H1 (cell line): ENCODE results near the gene SPRR2B. TPM values are rescaled to one million over a fixed set of nuclear protein-coding genes. Genes with fewer than 3 reads are reported as not detected.
A peak's percentile ranks its signal among the peaks of the same experiment; 100 is the strongest.

Source experiments
- CTCF ChIA-PET: fragments of 300-600 bp; sonication (Branson Sonifier 250); formaldehyde crosslinking; loops from one replicate; lab custom pipeline; 2021; ENCODE audit not compliant: partially characterized antibody; lab: Charles Lee
- POLR2A ChIA-PET: fragments of 300-600 bp; sonication (Branson Sonifier 250); formaldehyde crosslinking; loops from one replicate; lab custom pipeline; 2021; ENCODE audit warnings: inconsistent platforms; ENCODE audit not compliant: partially characterized antibody; lab: Charles Lee
- DNase-seq, 2 experiments: peaks; one replicate each; pipeline versions ENCODE4 v3.0.0 to v3.0.0-alpha.2; 2010 to 2022; ENCODE audit warnings: low spot score in 2 of 2, low read depth in 1 of 2, mixed read lengths in 1 of 2
- FAIRE-seq: peaks from 2 replicates; lab custom pipeline; 2011; peaks lifted over from hg19 to GRCh38; lab: Jason Lieb, UNC
- H2AFZ ChIP-seq: 2 replicates; pipeline ENCODE4 v1.8.1; 2012; ENCODE audit warnings: low read length, inconsistent platforms
- H2AK5ac ChIP-seq: 2 replicates; pipeline ENCODE4 v1.6.1; 2013; ENCODE audit warnings: low read depth, low read length
- H2BK120ac ChIP-seq: replicated peaks from 2 replicates; pipeline ENCODE3; 2013; ENCODE audit warnings: low read depth, low read length, inconsistent platforms
- H2BK12ac ChIP-seq: 2 replicates; pipeline ENCODE4 v1.6.1; 2013; ENCODE audit warnings: low read depth, low read length
- H2BK15ac ChIP-seq: 2 replicates; pipeline ENCODE4 v1.6.1; 2013; ENCODE audit warnings: low read length
- H2BK20ac ChIP-seq: 2 replicates; pipeline ENCODE4 v1.6.1; 2013; ENCODE audit warnings: low read length
- H2BK5ac ChIP-seq: 2 replicates; pipeline ENCODE4 v1.6.1; 2013; ENCODE audit warnings: low read depth, low read length
- H3K14ac ChIP-seq: 2 replicates; pipeline ENCODE4 v1.6.1; 2013; ENCODE audit warnings: inconsistent platforms; ENCODE audit not compliant: insufficient read length
- H3K18ac ChIP-seq: 2 replicates; pipeline ENCODE4 v1.6.1; 2013; ENCODE audit warnings: low read length; ENCODE audit errors: extremely low read depth
- H3K23ac ChIP-seq: 2 replicates; pipeline ENCODE4 v1.6.1; 2013; ENCODE audit warnings: inconsistent platforms; ENCODE audit not compliant: insufficient read length
- H3K23me2 ChIP-seq: 2 replicates; pipeline ENCODE4 v1.6.1; 2013; ENCODE audit warnings: low read depth, low read length
- H3K27ac ChIP-seq: 2 replicates; pipeline ENCODE4 v1.6.1; 2011; ENCODE audit warnings: low read depth, low read length, inconsistent platforms
- H3K27me3 ChIP-seq, 4 experiments: replicated peaks in 1 of 4; 1 replicate in 1 of 4; 2 replicates in 3 of 4; pipeline versions ENCODE4 v1.6.1 to v1.8.1; 2011 to 2013; ENCODE audit warnings: low read length in 3 of 4, mild to moderate bottlenecking in 3 of 4, inconsistent platforms in 2 of 4, mixed read lengths in 2 of 4, moderate library complexity in 1 of 4; ENCODE audit not compliant: control insufficient read depth in 3 of 4, insufficient read depth in 3 of 4; ENCODE audit errors: extremely low read depth in 1 of 4
- H3K36me3 ChIP-seq, 4 experiments: 2 replicates each; pipeline versions ENCODE4 v1.6.1 to v1.8.1; 2011 to 2013; ENCODE audit warnings: mild to moderate bottlenecking in 4 of 4, low read length in 3 of 4, moderate library complexity in 2 of 4, control low read depth in 1 of 4, inconsistent platforms in 1 of 4; ENCODE audit not compliant: insufficient read depth in 4 of 4, control insufficient read depth in 2 of 4
- H3K4ac ChIP-seq: replicated peaks from 2 replicates; pipeline ENCODE3; 2013; ENCODE audit warnings: low read length, low read depth, mixed read lengths, inconsistent platforms; ENCODE audit not compliant: insufficient read length
- H3K4me1 ChIP-seq, 4 experiments: replicated peaks in 1 of 4; 1 replicate in 1 of 4; 2 replicates in 3 of 4; pipeline versions ENCODE4 v1.6.1 to v1.8.1; 2011 to 2013; ENCODE audit warnings: low read length in 3 of 4, inconsistent platforms in 2 of 4, mixed read lengths in 1 of 4; ENCODE audit not compliant: insufficient read depth in 4 of 4, control insufficient read depth in 3 of 4
- H3K4me2 ChIP-seq, 2 experiments: 2 replicates each; pipeline versions ENCODE4 v1.6.1 to v1.8.1; 2011 to 2013; ENCODE audit warnings: low read depth in 2 of 2, low read length in 2 of 2, control low read depth in 1 of 2, inconsistent platforms in 1 of 2, mild to moderate bottlenecking in 1 of 2; ENCODE audit not compliant: insufficient read depth in 1 of 2
- H3K4me3 ChIP-seq, 4 experiments: fragments of 200-600, 300-600 bp in 1 of 4; sonication (generic), shearing (Covaris generic), sonication (Bioruptor Twin) in 1 of 4; 2 replicates each; pipeline versions ENCODE4 v1.5.1 to v1.8.1; 2011 to 2016; ENCODE audit warnings: low read length in 4 of 4, low read depth in 3 of 4, control low read depth in 2 of 4, inconsistent platforms in 2 of 4, mild to moderate bottlenecking in 2 of 4, mixed read lengths in 1 of 4, moderate library complexity in 1 of 4; ENCODE audit not compliant: insufficient read depth in 2 of 4; ENCODE audit errors: extremely low read depth in 1 of 4
- H3K56ac ChIP-seq: replicated peaks from 2 replicates; pipeline ENCODE3; 2013; ENCODE audit warnings: low read depth, mild to moderate bottlenecking, mixed read lengths, low read length, inconsistent platforms; ENCODE audit not compliant: insufficient read length
- H3K79me1 ChIP-seq: 2 replicates; pipeline ENCODE4 v1.6.1; 2013; ENCODE audit warnings: low read depth, low read length, control low read depth
- H3K79me2 ChIP-seq, 2 experiments: 2 replicates each; pipeline versions ENCODE4 v1.6.1 to v1.8.1; 2012 to 2013; ENCODE audit warnings: low read length in 2 of 2, mild to moderate bottlenecking in 2 of 2, inconsistent platforms in 1 of 2; ENCODE audit not compliant: insufficient read depth in 2 of 2, control insufficient read depth in 1 of 2
- H3K9ac ChIP-seq, 4 experiments: replicated peaks in 1 of 4; 1 replicate in 1 of 4; 2 replicates in 3 of 4; pipeline versions ENCODE4 v1.6.1 to v1.8.1; 2011 to 2013; ENCODE audit warnings: low read depth in 3 of 4, low read length in 3 of 4, control low read depth in 2 of 4, mild to moderate bottlenecking in 2 of 4, moderate library complexity in 2 of 4, inconsistent platforms in 1 of 4; ENCODE audit errors: extremely low read depth in 1 of 4
- H3K9me3 ChIP-seq, 2 experiments: 2 replicates each; pipeline versions ENCODE4 v1.6.1 to v1.8.1; 2012 to 2013; ENCODE audit warnings: mild to moderate bottlenecking in 2 of 2, moderate library complexity in 2 of 2, control low read depth in 1 of 2, inconsistent platforms in 1 of 2, low read depth in 1 of 2, low read length in 1 of 2, mixed read lengths in 1 of 2; ENCODE audit not compliant: insufficient read depth in 2 of 2
- H4K20me1 ChIP-seq, 2 experiments: replicated peaks in 1 of 2; 2 replicates each; pipeline versions ENCODE3 to v1.8.1; 2011 to 2013; ENCODE audit warnings: inconsistent platforms in 2 of 2, low read length in 2 of 2, mild to moderate bottlenecking in 1 of 2; ENCODE audit not compliant: insufficient read depth in 2 of 2, control insufficient read depth in 1 of 2
- H4K5ac ChIP-seq: 2 replicates; pipeline ENCODE4 v1.6.1; 2013; ENCODE audit warnings: low read length, low read depth, mixed read lengths, inconsistent platforms; ENCODE audit not compliant: insufficient read length
- H4K8ac ChIP-seq: 2 replicates; pipeline ENCODE4 v1.8.0; 2013; ENCODE audit warnings: mild to moderate bottlenecking, moderate library complexity, low read length, inconsistent platforms; ENCODE audit not compliant: insufficient read depth; ENCODE audit errors: extremely low read depth
- H4K91ac ChIP-seq: replicated peaks from 2 replicates; pipeline ENCODE3; 2013; ENCODE audit warnings: low read length, mixed read lengths, inconsistent platforms; ENCODE audit not compliant: insufficient read length
- FOSL1 ChIP-seq: IDR thresholded peaks from 2 replicates; pipeline ENCODE4 v1.6.1; 2011; ENCODE audit warnings: mild to moderate bottlenecking, low read depth, low read length, moderate library complexity; ENCODE audit not compliant: insufficient read depth
- GABPA ChIP-seq: IDR thresholded peaks from 2 replicates; pipeline ENCODE4 v1.6.1; 2011; ENCODE audit warnings: mild to moderate bottlenecking, low read length, moderate library complexity, borderline replicate concordance; ENCODE audit not compliant: insufficient read depth
- KDM1A ChIP-seq: fragments of 200-600, 300-600 bp; sonication (generic); IDR thresholded peaks from 2 replicates; pipeline ENCODE4 v1.7.1; 2016; ENCODE audit warnings: mild to moderate bottlenecking, low read length, borderline replicate concordance
- WGBS, 2 experiments: shearing (Covaris generic) in 1 of 2; methylation state at CpG; one replicate each; pipeline versions ENCODE4 v1.1.6 to v1.1.7; 2013 to 2015; ENCODE audit warnings: low lambda C conversion rate in 2 of 2, mixed read lengths in 2 of 2, inconsistent platforms in 1 of 2, low coverage in 1 of 2, missing lambda C conversion rate in 1 of 2; ENCODE audit not compliant: insufficient replicate concordance in 2 of 2, insufficient coverage in 1 of 2, insufficient read length in 1 of 2; ENCODE audit errors: extremely low coverage in 1 of 2, missing lambda C conversion rate in 1 of 2; 5-methylcytosine and 5-hydroxymethylcytosine counted together
- polyA plus RNA-seq, 7 experiments: library from polyadenylated mRNA; depleted of rRNA in 3 of 7; stranded (reverse) in 5 of 7; unstranded in 2 of 7; fragments of >200 nt in 5 of 7; fragments of 200-250 nt in 2 of 7; gene quantifications; 1 replicate in 5 of 7; 2 replicates in 1 of 7; 4 replicates in 1 of 7; pipeline versions ENCODE4 v1.2.1 to v1.2.3, GENCODE V29; 2011 to 2013; ENCODE audit warnings: missing spikeins in 2 of 7, mixed read lengths in 2 of 7
- total RNA-seq: library from RNA; stranded (reverse); fragmentation: NEBNext Ultra II Directional; extraction: Animal tissue kit (Norgen Biotek cat#: 25700); gene quantifications from 2 replicates; pipeline ENCODE4 v1.2.1, GENCODE V29; 2021

Gene SPRR2B
- total and polyA plus RNA-seq, 2 of the 8 experiments (the other 6 are each of a cell fraction or from before 2014, with no cell fraction given), result not detected

DNA sequence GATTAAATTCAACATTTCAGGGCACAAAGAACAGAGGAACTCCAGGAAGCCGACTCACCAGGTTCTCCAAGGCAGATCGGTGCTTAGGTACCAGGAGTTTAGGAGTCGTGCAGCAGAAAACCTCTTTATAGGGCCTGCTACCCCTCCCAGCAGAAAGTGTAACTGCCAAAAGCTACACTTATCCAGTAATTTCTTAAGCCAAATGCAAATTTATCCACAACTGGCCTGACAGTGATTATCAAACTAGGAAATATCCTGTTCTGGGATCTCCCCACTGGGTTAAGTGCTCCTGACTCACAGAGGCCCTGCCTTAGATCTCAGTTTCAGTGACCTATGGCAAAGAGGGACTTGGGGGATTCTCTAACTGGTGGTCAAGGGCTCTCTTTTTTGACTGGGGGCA, 42.0 kb upstream of the SPRR2B start, which contains the start of gene SPRR2F:
SPRR2F (minus strand) TSS at position 101 of the 400 bp plus-strand sequence. CDS start 783 bp downstream, outside the sequence.
- Histone ChIP-seq H4K20me1 (no peaks in the 10 kb centered on the region), H2BK20ac (no peak within 1 kb of the TSS), H3K27ac (no peak within 1 kb of the TSS), H2BK5ac (no peak within 1 kb of the TSS), H3K14ac (no peak within 1 kb of the TSS), H3K27me3 (no peaks in the 10 kb centered on the region), H3K4me3 (no peak within 1 kb of the TSS), H3K56ac (no peak within 1 kb of the TSS), H3K9me3 (no peaks in the 10 kb centered on the region), H3K18ac (no peak within 1 kb of the TSS), H3K23ac (no peak within 1 kb of the TSS), H3K79me2 (no peaks in the 10 kb centered on the region), H2BK12ac (no peak within 1 kb of the TSS), H2AK5ac (no peak within 1 kb of the TSS), H4K8ac (no peak within 1 kb of the TSS; the same call in 1 of the 2 replicates), H3K9ac (no peak within 1 kb of the TSS), H3K4me2 (no peak within 1 kb of the TSS), H3K79me1 (no peaks in the 10 kb centered on the region), H2BK15ac (no peak within 1 kb of the TSS), H3K4ac (no peak within 1 kb of the TSS), H2AFZ (peak within 1 kb of the TSS; percentile 28; the same call in 1 of the 2 replicates), H3K36me3 (no peaks in the 10 kb centered on the region), H3K23me2 (no peaks in the 10 kb centered on the region), H4K5ac (no peak within 1 kb of the TSS), H3K4me1 (peaks cover 0 to 3% (median 0%) of the 10 kb centered on the region in 4 experiments; a peak in 1 of 7 replicates), H4K91ac (no peak within 1 kb of the TSS), H2BK120ac (no peak within 1 kb of the TSS)
- TF ChIP-seq FOSL1 (no peak), KDM1A (no peak), GABPA (no peak)
- FAIRE-seq (no peak), DNase-seq (no peak)
- ChIA-PET POLR2A (no interaction called here), CTCF (interaction anchor here (1.3 to 1.5 kb wide), 2 partner anchors 79 to 243 kb away, joined by 3 to 4 read pairs; no protein-coding TSS in a partner anchor)
- WGBS, 2 experiments, result 95% methylated on average over 3 of the region's 3 CpGs; no CpG with 5 or more reads in 1 of the 2 experiments
